ENCODE data around the gene NDUFS8. TPM values are rescaled to one million over a fixed set of nuclear protein-coding genes. Genes with fewer than 3 reads are reported as not detected.
A peak's percentile ranks its signal among the peaks of the same experiment; 100 is the strongest.

Gene NDUFS8
- total and polyA plus RNA-seq, 2 experiments from 2014 or later = 175 to 308 TPM

- no peak overlapping the region for H3K4me3 Mint-ChIP-seq
- H3K27ac Mint-ChIP-seq = no peak overlapping the region
- H3K79me2 ChIP-seq (replicated peaks; ENCODE audit: insufficient read depth) = peaks cover 2% of the 10 kb centered on the region; the same call in 1 of the 2 replicates
Measured at GRCh38 chr11:68066742-68067141, 36.3 kb downstream of the NDUFS8 start.

More at GRCh38 chr11:68066742-68067141, 36.3 kb downstream of the NDUFS8 start:
- peak; percentile 69 for ATAC-seq
- Histone ChIP-seq H3F3A (replicated peaks; ENCODE audit: low read depth) (peaks cover 34% of the 10 kb centered on the region; the same call in 1 of the 2 replicates), H3K27ac (ENCODE audit: low read depth) (no peak overlapping the region), H3K4me2 (no peak overlapping the region), H4K20me1 (replicated peaks; ENCODE audit: insufficient read depth) (peaks cover 26% of the 10 kb centered on the region), H3K4me1 (ENCODE audit: insufficient read depth) (no peaks in the 10 kb centered on the region), H3K36me3 (ENCODE audit: insufficient read depth) (peaks cover 78% of the 10 kb centered on the region), H3K27me3 (ENCODE audit: insufficient read depth) (no peaks in the 10 kb centered on the region), H2AFZ (no peak overlapping the region), H3K4me3 (no peak overlapping the region), H3K9me2 (ENCODE audit: insufficient read depth) (no peaks in the 10 kb centered on the region)
- no peaks in the 10 kb centered on the region; the same call in 2 of the 3 replicates for H3K4me1 Mint-ChIP-seq
- peaks cover 7% of the 10 kb centered on the region for H3K27me3 Mint-ChIP-seq (ENCODE audit: insufficient read depth, low read depth, poor library complexity)
- no peak for DNase-seq (ENCODE audit: low spot score)
- TF ChIP-seq, protein P1, sequence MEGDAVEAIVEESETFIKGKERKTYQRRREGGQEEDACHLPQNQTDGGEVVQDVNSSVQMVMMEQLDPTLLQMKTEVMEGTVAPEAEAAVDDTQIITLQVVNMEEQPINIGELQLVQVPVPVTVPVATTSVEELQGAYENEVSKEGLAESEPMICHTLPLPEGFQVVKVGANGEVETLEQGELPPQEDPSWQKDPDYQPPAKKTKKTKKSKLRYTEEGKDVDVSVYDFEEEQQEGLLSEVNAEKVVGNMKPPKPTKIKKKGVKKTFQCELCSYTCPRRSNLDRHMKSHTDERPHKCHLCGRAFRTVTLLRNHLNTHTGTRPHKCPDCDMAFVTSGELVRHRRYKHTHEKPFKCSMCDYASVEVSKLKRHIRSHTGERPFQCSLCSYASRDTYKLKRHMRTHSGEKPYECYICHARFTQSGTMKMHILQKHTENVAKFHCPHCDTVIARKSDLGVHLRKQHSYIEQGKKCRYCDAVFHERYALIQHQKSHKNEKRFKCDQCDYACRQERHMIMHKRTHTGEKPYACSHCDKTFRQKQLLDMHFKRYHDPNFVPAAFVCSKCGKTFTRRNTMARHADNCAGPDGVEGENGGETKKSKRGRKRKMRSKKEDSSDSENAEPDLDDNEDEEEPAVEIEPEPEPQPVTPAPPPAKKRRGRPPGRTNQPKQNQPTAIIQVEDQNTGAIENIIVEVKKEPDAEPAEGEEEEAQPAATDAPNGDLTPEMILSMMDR (conservative IDR thresholded peaks at IDR 0.05; ENCODE audit: low read depth in 2 of 2) = no peak
- TF ChIP-seq CREB1 (CRISPR knock-in tag; IDR thresholded peaks at IDR 0.05; ENCODE audit: low read depth) (no peak), ZNF331 (CRISPR knock-in tag; IDR thresholded peaks at IDR 0.05; ENCODE audit: low read depth) (no peak), ZNF114 (CRISPR knock-in tag; IDR thresholded peaks at IDR 0.05) (no peak), EZH2 (IDR thresholded peaks at IDR 0.05; ENCODE audit: low read depth, unreplicated experiment) (no peak), STAT1 (IDR thresholded peaks at IDR 0.05; ENCODE audit: unreplicated experiment) (no peak)
- TF ChIP-seq, protein P2, sequence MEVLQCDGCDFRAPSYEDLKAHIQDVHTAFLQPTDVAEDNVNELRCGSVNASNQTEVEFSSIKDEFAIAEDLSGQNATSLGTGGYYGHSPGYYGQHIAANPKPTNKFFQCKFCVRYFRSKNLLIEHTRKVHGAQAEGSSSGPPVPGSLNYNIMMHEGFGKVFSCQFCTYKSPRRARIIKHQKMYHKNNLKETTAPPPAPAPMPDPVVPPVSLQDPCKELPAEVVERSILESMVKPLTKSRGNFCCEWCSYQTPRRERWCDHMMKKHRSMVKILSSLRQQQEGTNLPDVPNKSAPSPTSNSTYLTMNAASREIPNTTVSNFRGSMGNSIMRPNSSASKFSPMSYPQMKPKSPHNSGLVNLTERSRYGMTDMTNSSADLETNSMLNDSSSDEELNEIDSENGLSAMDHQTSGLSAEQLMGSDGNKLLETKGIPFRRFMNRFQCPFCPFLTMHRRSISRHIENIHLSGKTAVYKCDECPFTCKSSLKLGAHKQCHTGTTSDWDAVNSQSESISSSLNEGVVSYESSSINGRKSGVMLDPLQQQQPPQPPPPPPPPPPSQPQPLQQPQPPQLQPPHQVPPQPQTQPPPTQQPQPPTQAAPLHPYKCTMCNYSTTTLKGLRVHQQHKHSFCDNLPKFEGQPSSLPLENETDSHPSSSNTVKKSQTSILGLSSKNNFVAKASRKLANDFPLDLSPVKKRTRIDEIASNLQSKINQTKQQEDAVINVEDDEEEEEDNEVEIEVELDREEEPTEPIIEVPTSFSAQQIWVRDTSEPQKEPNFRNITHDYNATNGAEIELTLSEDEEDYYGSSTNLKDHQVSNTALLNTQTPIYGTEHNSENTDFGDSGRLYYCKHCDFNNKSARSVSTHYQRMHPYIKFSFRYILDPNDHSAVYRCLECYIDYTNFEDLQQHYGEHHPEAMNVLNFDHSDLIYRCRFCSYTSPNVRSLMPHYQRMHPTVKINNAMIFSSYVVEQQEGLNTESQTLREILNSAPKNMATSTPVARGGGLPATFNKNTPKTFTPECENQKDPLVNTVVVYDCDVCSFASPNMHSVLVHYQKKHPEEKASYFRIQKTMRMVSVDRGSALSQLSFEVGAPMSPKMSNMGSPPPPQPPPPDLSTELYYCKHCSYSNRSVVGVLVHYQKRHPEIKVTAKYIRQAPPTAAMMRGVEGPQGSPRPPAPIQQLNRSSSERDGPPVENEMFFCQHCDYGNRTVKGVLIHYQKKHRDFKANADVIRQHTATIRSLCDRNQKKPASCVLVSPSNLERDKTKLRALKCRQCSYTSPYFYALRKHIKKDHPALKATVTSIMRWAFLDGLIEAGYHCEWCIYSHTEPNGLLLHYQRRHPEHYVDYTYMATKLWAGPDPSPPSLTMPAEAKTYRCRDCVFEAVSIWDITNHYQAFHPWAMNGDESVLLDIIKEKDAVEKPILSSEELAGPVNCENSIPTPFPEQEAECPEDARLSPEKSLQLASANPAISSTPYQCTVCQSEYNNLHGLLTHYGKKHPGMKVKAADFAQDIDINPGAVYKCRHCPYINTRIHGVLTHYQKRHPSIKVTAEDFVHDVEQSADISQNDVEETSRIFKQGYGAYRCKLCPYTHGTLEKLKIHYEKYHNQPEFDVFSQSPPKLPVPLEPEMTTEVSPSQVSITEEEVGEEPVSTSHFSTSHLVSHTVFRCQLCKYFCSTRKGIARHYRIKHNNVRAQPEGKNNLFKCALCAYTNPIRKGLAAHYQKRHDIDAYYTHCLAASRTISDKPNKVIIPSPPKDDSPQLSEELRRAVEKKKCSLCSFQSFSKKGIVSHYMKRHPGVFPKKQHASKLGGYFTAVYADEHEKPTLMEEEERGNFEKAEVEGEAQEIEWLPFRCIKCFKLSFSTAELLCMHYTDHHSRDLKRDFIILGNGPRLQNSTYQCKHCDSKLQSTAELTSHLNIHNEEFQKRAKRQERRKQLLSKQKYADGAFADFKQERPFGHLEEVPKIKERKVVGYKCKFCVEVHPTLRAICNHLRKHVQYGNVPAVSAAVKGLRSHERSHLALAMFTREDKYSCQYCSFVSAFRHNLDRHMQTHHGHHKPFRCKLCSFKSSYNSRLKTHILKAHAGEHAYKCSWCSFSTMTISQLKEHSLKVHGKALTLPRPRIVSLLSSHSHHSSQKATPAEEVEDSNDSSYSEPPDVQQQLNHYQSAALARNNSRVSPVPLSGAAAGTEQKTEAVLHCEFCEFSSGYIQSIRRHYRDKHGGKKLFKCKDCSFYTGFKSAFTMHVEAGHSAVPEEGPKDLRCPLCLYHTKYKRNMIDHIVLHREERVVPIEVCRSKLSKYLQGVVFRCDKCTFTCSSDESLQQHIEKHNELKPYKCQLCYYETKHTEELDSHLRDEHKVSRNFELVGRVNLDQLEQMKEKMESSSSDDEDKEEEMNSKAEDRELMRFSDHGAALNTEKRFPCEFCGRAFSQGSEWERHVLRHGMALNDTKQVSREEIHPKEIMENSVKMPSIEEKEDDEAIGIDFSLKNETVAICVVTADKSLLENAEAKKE (CRISPR knock-in tag; IDR thresholded peaks at IDR 0.05) = no peak
- no peaks in the 10 kb centered on the region for H3K9me3 Mint-ChIP-seq
- peaks cover 94% of the 10 kb centered on the region for H3K36me3 Mint-ChIP-seq (ENCODE audit: low read depth)

Data from GM23338 (cell line).